K562 (cell line): ENCODE results near the gene ADD1. TPM values are rescaled to one million over a fixed set of nuclear protein-coding genes. Genes with fewer than 3 reads are reported as not detected.

ENCODE experiments used
- ATAC-seq: fragments of 200-7000 bp; cut with Tn5 transposase; 3 replicates; pipeline ENCODE4 v1.9.1; 2020; ENCODE audit warnings: moderate library complexity
- BruUV-seq: library from RNA; stranded (reverse); fragments of 400-500 nt; replicated peaks from 2 replicates; lab custom pipeline; 2021; lab: Mats Ljungman, UMichigan
- CTCF ChIA-PET: fragments of 300-600 bp; formaldehyde crosslinking; extraction: SDS; loops from one replicate; lab custom pipeline; 2021; ENCODE audit warnings: low intra/inter-chr PET ratio; lab: Yijun Ruan, JAX
- POLR2A ChIA-PET: fragments of 300-600, 350-650 bp; sonication (Branson Sonifier 250); formaldehyde crosslinking; extraction: SDS; loops from one replicate; lab custom pipeline; 2021; ENCODE audit warnings: antibody characterized with exemption, inconsistent platforms; lab: Yijun Ruan, JAX
- DNase-seq, 4 experiments: peaks; one replicate each; pipeline versions ENCODE4 v3.0.0 to v3.0.0-alpha.2; 2011 to 2018; ENCODE audit warnings: low spot score in 3 of 4, mixed read lengths in 3 of 4; ENCODE audit errors: extremely low read depth in 1 of 4
- FAIRE-seq: peaks from 2 replicates; lab custom pipeline; 2011; peaks lifted over from hg19 to GRCh38; lab: Jason Lieb, UNC
- H2AFZ ChIP-seq: 2 replicates; pipeline ENCODE4 v1.6.0; 2011; ENCODE audit warnings: low read depth, low read length, control low read depth, inconsistent platforms
- H3K27ac ChIP-seq: fragments of 200-600 bp; 3 replicates; pipeline ENCODE4 v1.8.0; 2011; ENCODE audit warnings: low read depth, mild to moderate bottlenecking, control low read depth, inconsistent platforms, low read length, moderate library complexity, mixed read lengths; ENCODE audit errors: extremely low read depth
- H3K27me3 ChIP-seq, 2 experiments: fragments of 300-600 bp in 1 of 2; 2 replicates in 1 of 2; 3 replicates in 1 of 2; pipeline versions ENCODE4 v1.6.0 to v1.8.0; 2011; ENCODE audit warnings: inconsistent platforms in 2 of 2, low read length in 2 of 2, mild to moderate bottlenecking in 1 of 2, mixed read lengths in 1 of 2, moderate library complexity in 1 of 2; ENCODE audit not compliant: control insufficient read depth in 2 of 2, insufficient read depth in 2 of 2
- H3K36me3 ChIP-seq: fragments of 300-600 bp; 3 replicates; pipeline ENCODE4 v1.8.0; 2011; ENCODE audit warnings: mild to moderate bottlenecking, low read length, inconsistent platforms; ENCODE audit not compliant: control insufficient read depth, insufficient read depth
- H3K4me1 ChIP-seq, 2 experiments: fragments of 200-600 bp in 1 of 2; replicated peaks in 1 of 2; 2 replicates in 1 of 2; 3 replicates in 1 of 2; pipeline versions ENCODE4 v1.5.1 to v1.8.0; 2011; ENCODE audit warnings: inconsistent platforms in 2 of 2, low read length in 2 of 2, mild to moderate bottlenecking in 1 of 2, mixed read lengths in 1 of 2, moderate library complexity in 1 of 2; ENCODE audit not compliant: control insufficient read depth in 2 of 2, insufficient read depth in 2 of 2
- H3K4me2 ChIP-seq: 2 replicates; pipeline ENCODE4 v1.6.1; 2011; ENCODE audit warnings: low read length, control low read depth, inconsistent platforms, mixed read lengths; ENCODE audit not compliant: insufficient read depth
- H3K4me3 ChIP-seq: fragments of 200-600 bp; sonication (generic), shearing (Covaris generic); 2 replicates; pipeline ENCODE4 v1.5.1; 2016; ENCODE audit warnings: control low read depth, inconsistent platforms
- H3K79me2 ChIP-seq: fragments of 200-600 bp; 3 replicates; pipeline ENCODE4 v1.8.0; 2011; ENCODE audit warnings: low read length, inconsistent platforms; ENCODE audit not compliant: control insufficient read depth, insufficient read depth
- H3K9ac ChIP-seq, 2 experiments: 2 replicates each; pipeline versions ENCODE4 v1.6.0 to v1.6.1; 2011; ENCODE audit warnings: low read depth in 2 of 2, low read length in 2 of 2, control low read depth in 1 of 2, inconsistent platforms in 1 of 2, mild to moderate bottlenecking in 1 of 2, mixed read lengths in 1 of 2; ENCODE audit not compliant: insufficient read depth in 1 of 2
- H3K9me1 ChIP-seq: one replicate; pipeline ENCODE4 v1.6.0; 2011; ENCODE audit warnings: inconsistent platforms, mild to moderate bottlenecking, low read length, moderate library complexity; ENCODE audit not compliant: control insufficient read depth, insufficient read depth
- H3K9me3 ChIP-seq: replicated peaks from 2 replicates; pipeline ENCODE4 v1.5.1; 2011; ENCODE audit warnings: low read depth, low read length, inconsistent platforms; ENCODE audit not compliant: control insufficient read depth, insufficient read depth
- H4K20me1 ChIP-seq: replicated peaks from 2 replicates; pipeline ENCODE4 v1.6.1; 2011; ENCODE audit warnings: low read length, inconsistent platforms, mixed read lengths; ENCODE audit not compliant: control insufficient read depth, insufficient read depth
- FOXA3 ChIP-seq, 2 experiments: fragments of 450-650 bp in 1 of 2; sonication (generic) in 1 of 2; formaldehyde crosslinking; IDR thresholded peaks in 1 of 2; conservative IDR thresholded peaks in 1 of 2; 2 replicates each; pipeline versions ENCODE4 v1.4.0 to v1.8.0; 2020 to 2022; ENCODE audit warnings: mild to moderate bottlenecking in 2 of 2, missing genetic modification reagents in 1 of 2
- GATAD2B ChIP-seq: fragments of 450-650 bp; IDR thresholded peaks from 2 replicates; pipeline ENCODE4 v1.6.1; 2017; ENCODE audit warnings: mild to moderate bottlenecking, borderline replicate concordance
- MYBL2 ChIP-seq, 2 experiments: fragments of 450-650 bp in 1 of 2; sonication (generic) in 1 of 2; formaldehyde crosslinking in 1 of 2; IDR thresholded peaks; 2 replicates each; pipeline versions ENCODE4 v1.6.1 to v1.8.1; 2017 to 2022; ENCODE audit warnings: borderline replicate concordance in 1 of 2, inconsistent platforms in 1 of 2, low read depth in 1 of 2, mild to moderate bottlenecking in 1 of 2, missing genetic modification reagents in 1 of 2, moderate library complexity in 1 of 2
- NRF1 ChIP-seq, 2 experiments: fragments of 450-650 bp; IDR thresholded peaks in 1 of 2; conservative IDR thresholded peaks in 1 of 2; 2 replicates each; pipeline ENCODE4 v1.6.1; 2014; ENCODE audit warnings: mild to moderate bottlenecking in 2 of 2
- RBM14 ChIP-seq: fragments of 200-400 bp; formaldehyde crosslinking; IDR thresholded peaks from 2 replicates; pipeline ENCODE4 v1.6.1; 2018; ENCODE audit warnings: low read depth, mild to moderate bottlenecking, low read length, moderate library complexity, borderline replicate concordance; ENCODE audit not compliant: insufficient read depth
- SNIP1 ChIP-seq: fragments of 450-650 bp; IDR thresholded peaks from 2 replicates; pipeline ENCODE4 v1.7.1; 2017; ENCODE audit warnings: low read depth, mild to moderate bottlenecking
- SUPT5H ChIP-seq: fragments of 450-650 bp; IDR thresholded peaks from 2 replicates; pipeline ENCODE4 v1.6.1; 2016
- TGIF2 ChIP-seq: sonication (generic); formaldehyde crosslinking; IDR thresholded peaks from 2 replicates; pipeline ENCODE4 v1.8.1; 2022; ENCODE audit warnings: mild to moderate bottlenecking, missing genetic modification reagents, moderate library complexity
- ZNF212 ChIP-seq: fragments of 450-650 bp; formaldehyde crosslinking; IDR thresholded peaks from 2 replicates; pipeline ENCODE4 v1.4.0; 2020; ENCODE audit warnings: mild to moderate bottlenecking
- ZNF316 ChIP-seq: fragments of 450-650 bp; IDR thresholded peaks from 2 replicates; pipeline ENCODE4 v1.6.1; 2016
- ZNF398 ChIP-seq: fragments of 250-450 bp; sonication (Bioruptor Pico); IDR thresholded peaks from 2 replicates; pipeline ENCODE4 v1.8.0; 2021; ENCODE audit warnings: moderate library complexity, mild to moderate bottlenecking, inconsistent platforms
- ZNF707 ChIP-seq: fragments of 250-450 bp; sonication (Bioruptor Pico); conservative IDR thresholded peaks from 2 replicates; pipeline ENCODE4 v1.8.0; 2022; ENCODE audit warnings: inconsistent platforms, mild to moderate bottlenecking, moderate library complexity
- ZSCAN32 ChIP-seq: fragments of 450-650 bp; formaldehyde crosslinking; IDR thresholded peaks from 2 replicates; pipeline ENCODE4 v1.4.0; 2020; ENCODE audit warnings: mild to moderate bottlenecking, moderate library complexity
- WGBS: fragments of 100-300 bp; shearing (Covaris generic); methylation state at CpG from one replicate; pipeline ENCODE4 v1.1.6; 2016; ENCODE audit warnings: low coverage, mixed read lengths; ENCODE audit not compliant: insufficient coverage; ENCODE audit errors: missing lambda C conversion rate; 5-methylcytosine and 5-hydroxymethylcytosine counted together
- in situ Hi-C: fragments of 300-500 bp; cut with MboI; formaldehyde crosslinking; loops from 4 replicates; pipeline ENCODE4 v1.15.0; 2018; ENCODE audit warnings: inconsistent platforms, mixed read lengths
- intact Hi-C: fragments of 100-400 bp; cut with micrococcal nuclease; formaldehyde crosslinking; loops from 2 replicates; pipeline ENCODE4 v1.14.2; 2022
- polyA plus RNA-seq, 8 experiments: library from polyadenylated mRNA; depleted of rRNA in 4 of 8; stranded (reverse) in 5 of 8; unstranded in 3 of 8; fragments of >200 nt; fragmentation: Nextera tagmentation in 2 of 8; fragmentation: Illumina TruSeq in 1 of 8; extraction: Ambion mirVana in 2 of 8; extraction: Trizol in 1 of 8; gene quantifications; 2 replicates each; pipeline versions ENCODE4 v1.2.1 to v1.2.3, GENCODE V29; 2011 to 2014; ENCODE audit warnings: inconsistent platforms in 1 of 8, missing spikeins in 1 of 8
- total RNA-seq, 7 experiments: library from RNA; depleted of rRNA in 6 of 7; stranded (reverse); fragments of >200 nt in 6 of 7; fragmentation: Illumina TruSeq in 2 of 7; extraction: Trizol in 2 of 7; gene quantifications; 2 replicates each; pipeline versions ENCODE4 v1.2.1 to v1.2.3, GENCODE V29; 2011 to 2021; ENCODE audit warnings: low replicate concordance in 1 of 7

Gene ADD1
- total and polyA plus RNA-seq, 9 of the 15 experiments (the other 6 are each of a cell fraction or from before 2014, with no cell fraction given), result 17.5 to 153 (median 74.0) TPM

GRCh38 chr4:2882341-2882740, 38.7 kb downstream of the ADD1 start:
- in situ Hi-C loops, result no loop called here

GRCh38 chr4:2886161-2886560, 42.5 kb downstream of the ADD1 start:
- FAIRE-seq (no peak), ATAC-seq (no peak), DNase-seq (no peak)
- Histone ChIP-seq H3K9me1 (no peaks in the 10 kb centered on the region), H2AFZ (no peak overlapping the region), H3K4me3 (no peak overlapping the region), H3K9me3 (no peaks in the 10 kb centered on the region), H3K79me2 (no peaks in the 10 kb centered on the region; the same call in 2 of the 3 replicates), H3K27me3 (no peaks in the 10 kb centered on the region), H3K27ac (no peak overlapping the region), H3K4me1 (no peaks in the 10 kb centered on the region), H3K9ac (no peak overlapping the region), H3K36me3 (peaks cover 55% of the 10 kb centered on the region), H4K20me1 (no peaks in the 10 kb centered on the region), H3K4me2 (no peak overlapping the region)
- CTCF ChIA-PET, result no interaction called here
- BruUV-seq, result no TSS peak
- in situ Hi-C loops (no loop called here), intact Hi-C loops (no loop called here)
- POLR2A ChIA-PET, result interaction anchor here (0.6 to 0.8 kb wide), 2 partner anchors 165 to 315 kb away, joined by 3 read pairs; no protein-coding TSS in a partner anchor
- no peak for TF ChIP-seq ZNF212 (CRISPR knock-in tag)
- TF ChIP-seq MYBL2 (IDR thresholded peaks at IDR 0.05; ENCODE audit: low read depth), result no peak
- TF ChIP-seq MYBL2 (CRISPR knock-in tag; IDR thresholded peaks at IDR 0.05; ENCODE audit: borderline replicate concordance), result no peak
- TF ChIP-seq SNIP1, result no peak
- TF ChIP-seq ZSCAN32, result no peak
- no peak for TF ChIP-seq ZNF398
- no peak for TF ChIP-seq RBM14
- no peak for TF ChIP-seq TGIF2 (CRISPR knock-in tag)
- no peak for TF ChIP-seq GATAD2B
- no peak for TF ChIP-seq ZNF707 (CRISPR knock-in tag)
- no peak for TF ChIP-seq FOXA3 (CRISPR knock-in tag; conservative IDR thresholded peaks at IDR 0.05 in 1 of 2, IDR thresholded peaks at IDR 0.05 in 1 of 2)
- no peak for TF ChIP-seq SUPT5H
- 97% methylated on average over 9 of the region's 9 CpGs for WGBS

More at GRCh38 chr4:2882341-2882740, 38.7 kb downstream of the ADD1 start:
- intact Hi-C loops, result no loop called here
- POLR2A ChIA-PET, result interaction anchor here (0.7 to 1.2 kb wide), 2 partner anchors 15 to 241 kb away, joined by 3 to 5 read pairs; no protein-coding TSS in a partner anchor
- Histone ChIP-seq H3K27ac (no peak overlapping the region), H3K9me3 (no peaks in the 10 kb centered on the region), H2AFZ (no peak overlapping the region), H3K4me3 (no peak overlapping the region), H3K9me1 (no peaks in the 10 kb centered on the region), H3K27me3 (no peaks in the 10 kb centered on the region), H3K4me1 (no peaks in the 10 kb centered on the region), H4K20me1 (no peaks in the 10 kb centered on the region; the same call in 1 of the 2 replicates), H3K4me2 (no peak overlapping the region)
- 81% methylated on average over 1 of the region's 1 CpG for whole genome bisulfite sequencing
- no peak for TF ChIP-seq NRF1 (conservative IDR thresholded peaks at IDR 0.05 in 1 of 2, IDR thresholded peaks at IDR 0.05 in 1 of 2)
- TF ChIP-seq ZNF316, result peak; percentile 26; the same call in 1 of the 2 replicates
- TF ChIP-seq, all 486 proteins: peak for 1
- no TSS peak for BruUV-seq
- peaks cover 7% of the 10 kb centered on the region; the same call in 2 of the 3 replicates for H3K79me2 ChIP-seq
- FAIRE-seq (no peak), DNase-seq (no peak), ATAC-seq (no peak)
- CTCF ChIA-PET, result no interaction called here
- peaks cover 70% of the 10 kb centered on the region for H3K36me3 ChIP-seq
- H3K9ac ChIP-seq, result no peak overlapping the region
